HG02943 (cell line): Measurements from ENCODE around the gene THOC3.
"Not testable (repeated sequence)": the region's sequence is repeated elsewhere in the genome, so short reads cannot be mapped to it uniquely, and the experiment has no call there.

Experiments
- ATAC-seq: cut with Tn5 transposase; IDR thresholded peaks from one replicate; pipeline ENCODE4 v1.9.1; 2021; ENCODE audit warnings: mild to moderate bottlenecking, low read depth, moderate library complexity; ENCODE audit not compliant: unreplicated experiment

The THOC3 gene

GRCh38 chr5:175967471-175968372 is at the start of gene THOC3:
TSS of gene THOC3 (minus strand) at chr5:175968315. CDS start at chr5:175968208, 107 bp downstream.
- peak; percentile 99 for ATAC-seq

GRCh38 chr5:176017324-176017723 is 49.2 kb upstream of the THOC3 start:
- ATAC-seq: not testable (repeated sequence)

- ATAC-seq: not testable (repeated sequence)
Measured at GRCh38 chr5:176014360-176014759, 46.2 kb upstream of the THOC3 start.

GRCh38 chr5:176011088-176011487 is 43.0 kb upstream of the THOC3 start:
- not testable (repeated sequence) for ATAC-seq

GRCh38 chr5:176010202-176010601 is 42.1 kb upstream of the THOC3 start:
- ATAC-seq: not testable (repeated sequence)

GRCh38 chr5:176007220-176007619 is 39.1 kb upstream of the THOC3 start:
- not testable (repeated sequence) for ATAC-seq

- ATAC-seq: not testable (repeated sequence)
Measured at GRCh38 chr5:176006819-176007218, 38.7 kb upstream of the THOC3 start.

GRCh38 chr5:175997979-175998378 is 29.9 kb upstream of the THOC3 start:
- not testable (repeated sequence) for ATAC-seq

GRCh38 chr5:175997495-175997894 is 29.4 kb upstream of the THOC3 start:
- not testable (repeated sequence) for ATAC-seq

GRCh38 chr5:175996791-175997190 is 28.7 kb upstream of the THOC3 start:
- not testable (repeated sequence) for ATAC-seq

GRCh38 chr5:175995506-175995905 is 27.4 kb upstream of the THOC3 start:
- ATAC-seq: not testable (repeated sequence)

GRCh38 chr5:175979371-175979995 is 11.4 kb upstream of the THOC3 start:
- ATAC-seq: not testable (repeated sequence)

- peak; percentile 34 for ATAC-seq
Measured at GRCh38 chr5:175968381-175968780, 266 bp upstream of the THOC3 start.

- ATAC-seq: not testable (repeated sequence)
Measured at GRCh38 chr5:175962329-175962728, 5.8 kb downstream of the THOC3 start.

GRCh38 chr5:175960228-175960627 is 7.9 kb downstream of the THOC3 start:
- ATAC-seq: not testable (repeated sequence)

- not testable (repeated sequence) for ATAC-seq
Measured at GRCh38 chr5:175958515-175958914, 9.6 kb downstream of the THOC3 start.

- ATAC-seq: not testable (repeated sequence)
Measured at GRCh38 chr5:175954107-175954506, 14.0 kb downstream of the THOC3 start.

GRCh38 chr5:175952810-175953209 is 15.3 kb downstream of the THOC3 start:
- not testable (repeated sequence) for ATAC-seq

- peak; percentile 61 for ATAC-seq
Measured at GRCh38 chr5:175951339-175951969, 16.7 kb downstream of the THOC3 start.

GRCh38 chr5:175948329-175949108 is 19.6 kb downstream of the THOC3 start:
- ATAC-seq: not testable (repeated sequence)
